ENCODE data around the gene ZBTB49. TPM values are rescaled to one million over a fixed set of nuclear protein-coding genes. Genes with fewer than 3 reads are reported as not detected.

The ZBTB49 gene
- total and polyA plus RNA-seq, 7 donors, result 0.69 to 6.2 (median 4.1) TPM

DNA sequence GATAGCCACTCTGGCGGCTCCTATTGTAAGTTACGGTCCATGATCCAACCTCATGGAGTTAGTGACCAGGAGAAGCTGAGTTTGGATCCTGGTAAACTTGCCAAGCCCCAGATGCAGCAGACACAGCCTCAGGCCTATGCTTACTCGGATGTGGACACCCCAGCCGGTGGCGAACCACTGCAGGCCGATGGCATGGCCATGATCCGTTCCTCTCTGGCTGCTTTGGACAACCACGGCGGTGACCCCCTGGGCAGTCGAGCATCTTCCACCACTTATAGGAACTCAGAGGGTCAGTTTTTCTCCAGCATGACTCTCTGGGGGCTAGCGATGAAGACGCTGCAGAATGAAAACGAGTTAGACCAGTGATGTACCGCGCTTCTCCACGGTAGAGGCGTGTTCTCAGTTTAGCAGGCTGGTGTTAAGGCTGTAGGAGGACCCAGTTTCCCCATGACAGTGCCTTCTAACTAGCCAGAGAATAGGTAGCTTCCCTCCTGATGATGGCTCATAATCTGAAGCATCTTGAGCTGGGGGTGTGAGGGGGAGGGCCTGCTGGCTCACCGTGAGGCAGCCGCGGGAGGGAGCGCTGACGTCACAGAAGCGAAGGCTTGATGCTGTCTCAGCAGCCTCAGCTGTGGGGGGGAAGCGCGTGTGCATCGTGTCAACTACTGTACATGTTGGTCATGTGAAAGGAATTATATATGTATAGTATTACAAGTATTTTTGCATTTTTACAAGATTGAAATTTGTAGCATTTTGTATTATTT is 31.1 kb downstream of the ZBTB49 start:
- Histone ChIP-seq H3K9me3 (no peaks in the 10 kb centered on the region), H3K36me3 (peaks cover 5 to 63% (median 23%) of the 10 kb centered on the region in 4 donors), H3K4me3 (no peak overlapping the region), H3K27ac (no peak overlapping the region), H3K4me1 (no peaks in the 10 kb centered on the region), H3K27me3 (no peaks in the 10 kb centered on the region)
- peak; percentile 42 for DNase-seq
- 96% methylated on average over 26 of the region's 26 CpGs for WGBS, 2 donors
- intact Hi-C loops (cut with DNase I), result no loop called here
- TF ChIP-seq POLR2AphosphoS5 (IDR thresholded peaks at IDR 0.05) (no peak), EP300 (IDR thresholded peaks at IDR 0.05) (no peak), POLR2A (IDR thresholded peaks at IDR 0.05) (no peak)
- TF ChIP-seq, protein P1, sequence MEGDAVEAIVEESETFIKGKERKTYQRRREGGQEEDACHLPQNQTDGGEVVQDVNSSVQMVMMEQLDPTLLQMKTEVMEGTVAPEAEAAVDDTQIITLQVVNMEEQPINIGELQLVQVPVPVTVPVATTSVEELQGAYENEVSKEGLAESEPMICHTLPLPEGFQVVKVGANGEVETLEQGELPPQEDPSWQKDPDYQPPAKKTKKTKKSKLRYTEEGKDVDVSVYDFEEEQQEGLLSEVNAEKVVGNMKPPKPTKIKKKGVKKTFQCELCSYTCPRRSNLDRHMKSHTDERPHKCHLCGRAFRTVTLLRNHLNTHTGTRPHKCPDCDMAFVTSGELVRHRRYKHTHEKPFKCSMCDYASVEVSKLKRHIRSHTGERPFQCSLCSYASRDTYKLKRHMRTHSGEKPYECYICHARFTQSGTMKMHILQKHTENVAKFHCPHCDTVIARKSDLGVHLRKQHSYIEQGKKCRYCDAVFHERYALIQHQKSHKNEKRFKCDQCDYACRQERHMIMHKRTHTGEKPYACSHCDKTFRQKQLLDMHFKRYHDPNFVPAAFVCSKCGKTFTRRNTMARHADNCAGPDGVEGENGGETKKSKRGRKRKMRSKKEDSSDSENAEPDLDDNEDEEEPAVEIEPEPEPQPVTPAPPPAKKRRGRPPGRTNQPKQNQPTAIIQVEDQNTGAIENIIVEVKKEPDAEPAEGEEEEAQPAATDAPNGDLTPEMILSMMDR (IDR thresholded peaks at IDR 0.05), result no peak

DNA sequence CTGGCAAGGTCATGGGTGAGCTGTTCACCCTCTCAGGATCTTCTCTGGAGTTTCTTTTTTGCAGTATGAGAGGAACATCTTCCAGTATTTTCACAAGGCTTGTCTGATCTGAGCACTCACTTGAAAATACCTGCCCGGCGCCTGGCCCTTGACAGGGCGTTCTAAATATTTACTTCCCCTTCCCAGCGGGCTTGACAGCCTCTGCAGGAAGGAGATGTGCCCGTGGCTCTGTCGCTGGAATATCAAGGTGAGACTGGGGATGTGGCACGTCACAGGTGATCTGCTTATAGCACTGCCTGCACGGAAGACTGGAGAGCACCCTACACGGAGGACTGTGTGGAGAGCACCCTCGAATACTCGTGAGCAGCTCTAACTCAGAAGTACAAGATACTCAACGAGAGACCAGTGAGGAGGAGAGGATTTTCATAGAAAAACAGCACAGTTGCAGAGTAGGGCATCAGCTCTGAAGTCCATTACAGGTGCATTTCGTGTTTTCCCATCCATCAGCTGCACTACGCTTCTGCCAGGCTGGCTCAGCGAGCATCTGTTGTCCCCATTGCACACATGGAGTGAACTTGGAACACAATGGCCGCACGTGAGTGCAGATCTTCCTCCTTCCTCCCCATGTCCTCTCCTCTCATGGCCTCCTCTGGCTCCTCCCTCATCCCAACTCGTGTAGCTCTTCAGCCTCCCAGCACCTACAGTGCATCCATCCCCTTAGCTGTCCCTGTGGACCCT is 32.1 kb downstream of the ZBTB49 start:
- H3K36me3 ChIP-seq, result peaks cover 5 to 54% (median 15%) of the 10 kb centered on the region in 4 donors
- TF ChIP-seq POLR2A (IDR thresholded peaks at IDR 0.05), result no peak
- TF ChIP-seq, protein P1 (IDR thresholded peaks at IDR 0.05), result no peak
- no peak for TF ChIP-seq EP300 (IDR thresholded peaks at IDR 0.05)
- no peak for TF ChIP-seq POLR2AphosphoS5 (IDR thresholded peaks at IDR 0.05)
- intact Hi-C loops (cut with DNase I), result no loop called here
- H3K4me1 ChIP-seq, result no peaks in the 10 kb centered on the region
- WGBS, 2 donors, result 86 to 90% methylated on average over 18 of the region's 18 CpGs
- H3K27me3 ChIP-seq, result no peaks in the 10 kb centered on the region
- peak; percentile 42 for DNase-seq
- no peak overlapping the region for H3K4me3 ChIP-seq
- no peaks in the 10 kb centered on the region for H3K9me3 ChIP-seq
- H3K27ac ChIP-seq, result no peak overlapping the region

DNA sequence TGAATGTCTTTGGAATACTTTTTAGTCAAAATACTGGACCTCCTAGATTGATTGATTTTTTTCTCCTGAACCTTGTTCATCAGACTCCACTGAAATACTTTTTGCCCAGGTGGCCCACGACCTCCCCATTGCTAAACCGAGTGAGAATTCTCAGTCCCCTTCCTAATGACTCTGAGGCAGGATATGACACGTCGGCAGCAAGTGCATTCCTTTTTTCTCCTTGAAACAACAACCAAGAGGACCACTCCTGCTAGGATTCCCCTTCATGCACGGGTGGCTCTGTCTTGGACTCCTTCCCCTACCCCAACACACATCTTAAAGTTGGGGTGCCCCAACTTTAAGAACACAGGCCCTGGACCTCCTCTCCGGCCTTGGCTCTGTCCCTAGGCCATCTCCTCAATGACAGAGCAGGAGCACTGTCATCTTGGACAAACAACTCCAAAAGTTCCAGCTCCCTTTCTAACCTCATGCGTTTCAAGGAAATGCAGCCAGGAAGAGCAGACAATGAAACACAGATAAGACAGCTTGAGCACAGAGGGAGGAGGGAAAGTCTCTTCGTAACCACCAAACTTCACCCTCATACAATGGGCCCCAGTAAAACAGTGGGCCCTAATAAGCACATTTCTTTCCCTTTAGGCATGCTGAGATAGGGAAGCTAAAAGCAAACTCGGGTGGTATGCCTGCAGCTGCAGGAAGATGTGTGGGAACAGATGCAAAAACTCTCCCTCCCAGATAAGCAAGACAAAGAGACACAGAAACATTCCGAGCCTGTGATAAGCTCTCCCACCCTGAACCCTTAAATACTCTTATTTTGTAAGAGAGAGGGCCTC is 33.9 kb downstream of the ZBTB49 start:
- TF ChIP-seq, protein P1 (IDR thresholded peaks at IDR 0.05), result no peak
- TF ChIP-seq POLR2A (IDR thresholded peaks at IDR 0.05) (no peak), EP300 (IDR thresholded peaks at IDR 0.05) (no peak), POLR2AphosphoS5 (IDR thresholded peaks at IDR 0.05) (no peak)
- Histone ChIP-seq H3K27me3 (no peaks in the 10 kb centered on the region), H3K36me3 (peaks cover 5 to 38% (median 15%) of the 10 kb centered on the region in 4 donors), H3K27ac (no peak overlapping the region), H3K9me3 (no peaks in the 10 kb centered on the region), H3K4me1 (no peaks in the 10 kb centered on the region), H3K4me3 (no peak overlapping the region)
- DNase-seq, result peak; percentile 11
- intact Hi-C loops (cut with DNase I), result no loop called here
- WGBS, 2 donors, result 62 to 67% methylated on average over 10 of the region's 10 CpGs

DNA sequence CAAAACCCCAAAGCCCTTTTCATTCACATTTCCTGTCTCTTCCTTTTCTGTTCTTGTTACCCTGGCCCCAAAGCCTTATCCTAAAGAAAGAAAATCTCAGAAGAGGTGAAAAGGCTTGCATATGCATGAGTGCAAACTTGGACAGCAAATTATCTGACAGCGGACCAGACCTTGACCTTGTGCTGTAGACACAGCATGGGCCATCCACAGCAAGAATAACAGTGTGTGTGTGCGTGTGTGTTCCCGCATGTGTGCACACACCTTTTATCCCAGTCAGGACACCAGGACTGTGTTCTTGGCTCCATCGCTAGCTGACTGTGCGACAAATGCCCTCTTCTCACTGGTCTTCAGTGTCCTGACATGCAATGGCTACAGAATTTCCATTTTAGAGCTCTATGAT is 35.3 kb downstream of the ZBTB49 start:
- 91 to 93% methylated on average over 5 of the region's 5 CpGs for WGBS, 2 donors
- Histone ChIP-seq H3K9me3 (no peaks in the 10 kb centered on the region), H3K4me3 (no peak overlapping the region), H3K27me3 (no peaks in the 10 kb centered on the region), H3K36me3 (peaks cover 0 to 24% (median 15%) of the 10 kb centered on the region in 4 donors), H3K27ac (no peak overlapping the region), H3K4me1 (no peaks in the 10 kb centered on the region)
- no peak for TF ChIP-seq POLR2A (IDR thresholded peaks at IDR 0.05)
- no peak for TF ChIP-seq POLR2AphosphoS5 (IDR thresholded peaks at IDR 0.05)
- TF ChIP-seq, protein P1 (IDR thresholded peaks at IDR 0.05), result no peak
- no peak for TF ChIP-seq EP300 (IDR thresholded peaks at IDR 0.05)
- intact Hi-C loops (cut with DNase I), result no loop called here
- DNase-seq, result peak; percentile 3

All from sigmoid colon (tissue), 7 donors.